ENCODE data around the gene ABCB10. TPM values are rescaled to one million over a fixed set of nuclear protein-coding genes. Genes with fewer than 3 reads are reported as not detected.

Gene ABCB10
- total RNA-seq, 1 donor from 2014 or later = 16.4 TPM

DNA sequence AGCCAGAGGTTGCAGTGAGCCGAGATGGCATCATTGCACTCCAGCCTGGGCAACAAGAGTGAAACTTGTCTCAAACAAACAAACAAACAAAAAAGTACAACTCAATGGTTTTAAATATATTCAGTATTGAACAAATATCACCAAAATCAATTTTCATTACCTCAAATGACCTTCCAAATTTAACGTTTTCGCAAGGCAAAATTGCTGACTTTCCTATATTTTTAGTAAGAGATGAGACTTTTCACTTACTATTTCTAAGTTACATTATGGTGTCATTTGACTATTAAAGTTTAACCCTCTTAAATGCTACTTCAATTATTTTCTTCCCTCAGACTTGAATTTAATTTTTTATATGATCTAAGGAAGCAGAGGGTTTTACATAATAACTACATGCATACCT lies 23.0 kb upstream of the ABCB10 start:
- H3K4me3 Mint-ChIP-seq (ENCODE audit: unreplicated experiment) = no peak overlapping the region
- no peaks in the 10 kb centered on the region for H3K36me3 Mint-ChIP-seq (ENCODE audit: low read depth, unreplicated experiment)
- H3K27me3 ChIP-seq (ENCODE audit: insufficient read depth, low read length) = peaks cover 3% of the 10 kb centered on the region
- no peaks in the 10 kb centered on the region for H3K79me2 ChIP-seq (ENCODE audit: insufficient read depth, low read length)
- H3K9ac ChIP-seq (ENCODE audit: low read length) = no peak overlapping the region
- H3K27me3 Mint-ChIP-seq (ENCODE audit: low read depth, unreplicated experiment) = no peaks in the 10 kb centered on the region
- DNase-seq (ENCODE audit: low read depth) (no peak), FAIRE-seq (no peak)
- no peaks in the 10 kb centered on the region for H3K36me3 ChIP-seq (ENCODE audit: insufficient read depth, low read length)
- TF ChIP-seq, protein P1, sequence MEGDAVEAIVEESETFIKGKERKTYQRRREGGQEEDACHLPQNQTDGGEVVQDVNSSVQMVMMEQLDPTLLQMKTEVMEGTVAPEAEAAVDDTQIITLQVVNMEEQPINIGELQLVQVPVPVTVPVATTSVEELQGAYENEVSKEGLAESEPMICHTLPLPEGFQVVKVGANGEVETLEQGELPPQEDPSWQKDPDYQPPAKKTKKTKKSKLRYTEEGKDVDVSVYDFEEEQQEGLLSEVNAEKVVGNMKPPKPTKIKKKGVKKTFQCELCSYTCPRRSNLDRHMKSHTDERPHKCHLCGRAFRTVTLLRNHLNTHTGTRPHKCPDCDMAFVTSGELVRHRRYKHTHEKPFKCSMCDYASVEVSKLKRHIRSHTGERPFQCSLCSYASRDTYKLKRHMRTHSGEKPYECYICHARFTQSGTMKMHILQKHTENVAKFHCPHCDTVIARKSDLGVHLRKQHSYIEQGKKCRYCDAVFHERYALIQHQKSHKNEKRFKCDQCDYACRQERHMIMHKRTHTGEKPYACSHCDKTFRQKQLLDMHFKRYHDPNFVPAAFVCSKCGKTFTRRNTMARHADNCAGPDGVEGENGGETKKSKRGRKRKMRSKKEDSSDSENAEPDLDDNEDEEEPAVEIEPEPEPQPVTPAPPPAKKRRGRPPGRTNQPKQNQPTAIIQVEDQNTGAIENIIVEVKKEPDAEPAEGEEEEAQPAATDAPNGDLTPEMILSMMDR (IDR thresholded peaks at IDR 0.05; ENCODE audit: insufficient read depth, low read depth, low read length) = no peak
- no peak for TF ChIP-seq EZH2 (IDR thresholded peaks at IDR 0.05; ENCODE audit: insufficient read depth, low read length)
- no peak overlapping the region for H3K27ac Mint-ChIP-seq (ENCODE audit: unreplicated experiment)
- H3K9me3 ChIP-seq (ENCODE audit: insufficient read depth, low read depth, low read length) = no peaks in the 10 kb centered on the region
- H3K4me3 ChIP-seq (ENCODE audit: insufficient read depth, low read depth, low read length) = no peak overlapping the region
- H3K9me3 Mint-ChIP-seq (ENCODE audit: unreplicated experiment) = no peaks in the 10 kb centered on the region
- H3K27ac ChIP-seq (ENCODE audit: low read depth, low read length) = no peak overlapping the region
- no peak overlapping the region for H2AFZ ChIP-seq (ENCODE audit: low read depth, low read length)
- H3K4me1 Mint-ChIP-seq (ENCODE audit: low read depth, unreplicated experiment) = peaks cover 12% of the 10 kb centered on the region
- H3K4me1 ChIP-seq (ENCODE audit: insufficient read depth, low read length) = peaks cover 7% of the 10 kb centered on the region
- H3K4me2 ChIP-seq (ENCODE audit: low read length) = no peak overlapping the region
- H4K20me1 ChIP-seq (ENCODE audit: insufficient read depth, low read length) = no peaks in the 10 kb centered on the region

DNA sequence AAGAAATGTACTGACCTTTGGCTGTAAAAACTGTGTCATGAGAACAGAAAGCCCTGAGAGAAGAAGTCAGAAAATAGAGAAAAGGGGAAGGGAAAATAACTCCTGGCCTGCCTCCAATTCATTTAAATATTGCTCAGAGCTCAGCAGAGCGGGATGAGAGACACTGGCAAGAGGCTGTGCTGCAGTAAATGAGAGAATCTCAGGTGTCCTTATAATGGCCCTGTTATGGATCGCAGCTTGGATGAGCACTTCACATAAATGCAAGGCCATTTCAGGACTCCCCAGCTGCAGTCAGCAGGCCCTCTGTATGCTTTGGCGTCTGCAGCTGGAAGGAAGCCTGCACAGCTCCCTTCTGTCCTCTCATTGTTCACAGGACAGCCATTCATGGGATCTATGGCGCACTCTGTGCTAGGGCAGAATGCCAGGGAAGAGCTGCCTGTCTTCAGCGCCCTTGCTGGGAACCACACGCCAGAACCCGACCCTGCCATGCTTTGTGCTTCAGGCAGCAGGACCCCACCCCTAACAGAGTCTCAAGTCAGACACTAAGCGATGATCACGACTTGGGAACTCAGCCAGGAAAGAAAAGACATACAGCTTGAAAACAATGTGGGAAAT lies 20.7 kb upstream of the ABCB10 start:
- DNase-seq (ENCODE audit: low read depth) (peak; percentile 18), FAIRE-seq (no peak)
- Mint-ChIP-seq H3K27me3 (ENCODE audit: low read depth, unreplicated experiment) (no peaks in the 10 kb centered on the region), H3K4me1 (ENCODE audit: low read depth, unreplicated experiment) (peaks cover 10% of the 10 kb centered on the region), H3K9me3 (ENCODE audit: unreplicated experiment) (peaks cover under 1% of the 10 kb centered on the region), H3K36me3 (ENCODE audit: low read depth, unreplicated experiment) (no peaks in the 10 kb centered on the region), H3K27ac (ENCODE audit: unreplicated experiment) (no peak overlapping the region), H3K4me3 (ENCODE audit: unreplicated experiment) (no peak overlapping the region)
- H3K36me3 ChIP-seq (ENCODE audit: insufficient read depth, low read length) = no peaks in the 10 kb centered on the region
- H3K27me3 ChIP-seq (ENCODE audit: insufficient read depth, low read length) = peaks cover 3% of the 10 kb centered on the region
- H3K9me3 ChIP-seq (ENCODE audit: insufficient read depth, low read depth, low read length) = no peaks in the 10 kb centered on the region
- H3K27ac ChIP-seq (ENCODE audit: low read depth, low read length) = no peak overlapping the region
- H3K79me2 ChIP-seq (ENCODE audit: insufficient read depth, low read length) = no peaks in the 10 kb centered on the region
- no peak overlapping the region for H3K9ac ChIP-seq (ENCODE audit: low read length)
- H3K4me2 ChIP-seq (ENCODE audit: low read length) = peak overlapping the region; percentile 64
- H3K4me1 ChIP-seq (ENCODE audit: insufficient read depth, low read length) = peaks cover 7% of the 10 kb centered on the region
- no peaks in the 10 kb centered on the region for H4K20me1 ChIP-seq (ENCODE audit: insufficient read depth, low read length)
- H3K4me3 ChIP-seq (ENCODE audit: insufficient read depth, low read depth, low read length) = no peak overlapping the region
- H2AFZ ChIP-seq (ENCODE audit: low read depth, low read length) = peak overlapping the region; percentile 67
- TF ChIP-seq, protein P1 (IDR thresholded peaks at IDR 0.05; ENCODE audit: insufficient read depth, low read depth, low read length) = no peak
- no peak for TF ChIP-seq EZH2 (IDR thresholded peaks at IDR 0.05; ENCODE audit: insufficient read depth, low read length)

All from astrocyte (in vitro differentiated cells and primary cell).